ENCODE measurements around the gene GATA2.

Gene GATA2

DNA sequence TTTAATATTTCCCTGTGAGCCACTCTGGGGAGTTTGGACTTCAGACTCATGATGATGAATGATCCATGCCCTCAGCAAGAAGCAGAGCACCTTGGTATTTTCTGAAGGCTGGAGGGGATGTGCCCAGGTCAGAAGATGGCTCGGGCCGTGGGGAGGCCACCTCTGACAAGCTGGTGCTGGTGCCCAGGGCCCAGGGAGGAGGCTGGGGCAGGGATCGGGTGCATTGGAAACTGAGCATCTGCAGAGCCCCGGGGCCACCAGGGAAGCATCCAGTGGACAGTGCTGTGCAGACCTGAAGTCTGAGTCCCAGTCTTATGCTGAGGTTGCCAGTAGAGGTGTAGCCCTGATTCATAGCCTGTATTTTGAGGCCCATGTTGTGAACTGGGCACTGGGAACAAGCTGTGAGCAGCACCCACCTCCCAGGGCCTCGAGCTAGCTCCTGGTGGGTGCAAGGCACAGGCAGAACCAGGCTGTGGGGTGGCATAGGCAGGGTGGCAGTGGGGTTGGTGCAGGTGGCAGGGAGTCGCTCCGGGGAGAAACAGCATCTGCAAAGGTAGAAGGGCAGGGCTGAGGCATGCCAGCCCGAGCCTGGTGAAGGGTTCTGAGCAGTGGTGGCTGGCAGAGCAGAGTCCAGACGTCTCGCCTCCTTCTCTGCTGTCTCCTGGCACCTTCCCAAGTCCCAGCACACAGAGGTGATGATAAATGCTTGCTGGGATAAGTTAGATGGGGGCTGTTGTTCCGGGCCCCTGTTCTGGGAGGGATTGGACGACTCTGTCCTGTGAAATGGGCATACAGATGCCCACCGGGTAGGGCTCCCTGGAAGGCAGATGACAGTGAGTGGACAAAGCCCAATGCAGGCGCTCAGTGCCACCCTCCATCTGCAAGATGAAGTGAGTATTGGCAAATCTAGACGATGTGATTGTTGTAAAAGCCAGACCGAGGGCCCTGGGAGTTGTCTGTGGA, 36.9 kb downstream of the GATA2 start:
- DNase-seq (ENCODE audit: low read depth) = no peak

DNA sequence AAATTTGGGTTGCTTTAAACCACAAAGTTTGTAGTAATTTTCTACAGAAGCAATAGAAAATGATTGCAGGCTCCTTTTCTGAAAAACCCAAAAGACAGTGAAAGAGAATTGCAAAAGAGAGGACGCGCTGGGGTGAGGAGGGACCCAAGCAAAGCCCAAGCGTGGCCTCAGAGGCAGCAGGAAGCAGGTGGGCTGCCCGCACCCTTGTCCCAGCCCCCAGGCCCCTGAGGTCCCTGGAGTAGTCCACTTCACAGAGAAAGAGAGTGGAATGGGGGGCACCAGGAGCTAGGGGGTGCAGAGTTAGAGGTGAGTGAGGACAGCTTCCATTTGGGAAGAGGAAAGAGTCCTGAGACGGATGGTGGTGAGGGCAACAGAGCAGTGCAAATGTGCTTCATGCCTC, 37.9 kb downstream of the GATA2 start:
- no peak for DNase-seq (ENCODE audit: low read depth)

DNA sequence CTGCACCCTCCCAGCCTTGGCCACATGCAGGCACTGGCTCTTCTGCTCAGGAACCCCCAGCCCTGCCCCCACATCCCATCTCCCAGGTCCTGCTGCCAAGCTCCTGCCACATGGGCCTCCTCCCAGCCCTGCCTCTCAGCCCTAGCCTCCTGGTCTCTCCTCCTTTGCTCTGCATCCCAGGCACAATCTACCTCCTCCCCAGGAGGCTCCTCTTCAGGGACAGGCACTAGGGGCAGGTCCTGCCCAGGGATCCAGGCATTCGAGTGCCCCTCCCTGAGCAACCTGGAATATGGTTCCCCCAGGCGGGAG, 38.7 kb downstream of the GATA2 start:
- DNase-seq (ENCODE audit: low read depth) = no peak

DNA sequence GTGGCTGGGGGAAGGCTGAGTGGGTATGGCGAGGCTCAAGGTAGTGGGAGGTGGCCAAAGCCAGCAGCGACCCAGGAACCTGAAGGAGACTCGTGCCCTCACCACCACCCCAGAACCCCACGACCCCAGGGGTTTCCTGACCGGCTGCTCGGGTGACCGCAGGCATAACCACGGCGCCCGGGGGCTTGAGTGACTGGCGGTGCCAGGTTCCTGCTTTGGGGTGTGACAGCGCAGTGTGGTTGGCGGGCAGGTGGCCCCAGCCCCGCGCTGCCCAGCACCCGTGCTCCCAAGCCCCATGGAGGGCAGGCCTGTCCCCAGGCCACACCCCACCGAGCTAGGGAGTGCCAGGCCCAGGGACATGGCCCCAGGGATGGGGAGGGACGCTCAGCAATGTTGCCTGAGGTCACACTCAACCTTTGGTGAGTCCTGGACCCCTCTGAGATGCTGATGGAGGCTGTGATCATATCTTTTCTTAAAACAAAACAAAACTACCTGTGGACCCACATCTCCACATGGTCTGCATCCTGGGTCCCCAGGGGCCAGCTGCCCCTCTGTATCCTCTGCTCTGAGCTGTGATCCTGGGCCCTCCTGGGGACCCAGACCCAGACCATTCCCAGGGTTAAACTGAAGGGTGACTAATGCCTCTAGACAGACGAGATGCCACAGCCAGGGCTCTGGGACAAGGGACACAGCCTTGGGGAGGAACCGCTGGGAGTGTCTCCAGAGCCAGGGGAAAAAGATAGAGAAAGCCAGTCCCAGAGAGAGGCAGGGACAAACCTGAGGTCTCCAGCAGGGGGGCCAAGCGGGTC, 39.3 kb downstream of the GATA2 start:
- DNase-seq (ENCODE audit: low read depth) = no peak

DNA sequence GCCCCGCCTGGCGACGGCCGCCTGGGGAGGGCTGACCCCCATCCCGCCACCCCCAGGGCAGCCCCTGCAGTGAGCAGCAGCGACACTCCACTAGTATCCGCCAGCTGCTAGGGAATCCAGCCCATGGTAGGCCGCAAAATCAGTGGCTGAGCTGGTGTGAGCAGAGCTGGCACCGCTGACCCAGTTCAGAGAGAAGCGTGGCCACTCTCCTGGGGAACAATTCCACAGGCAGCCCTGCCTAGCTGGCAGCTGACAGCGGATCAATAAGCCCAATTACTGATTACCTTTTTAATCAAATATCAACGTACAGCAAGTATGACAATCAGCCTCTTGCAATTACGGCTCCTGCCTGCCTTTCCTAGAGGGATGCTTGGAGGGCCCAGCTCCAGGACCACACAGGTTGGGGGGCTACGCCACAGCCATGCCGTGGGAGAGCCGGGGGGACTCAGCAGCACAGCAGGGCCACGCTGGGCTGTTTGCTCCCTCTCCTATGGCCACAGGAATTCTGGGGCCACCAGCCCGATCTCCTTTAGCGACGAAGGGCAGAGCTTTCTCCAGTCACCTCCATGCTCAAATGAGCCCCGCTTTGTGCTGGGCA, 40.2 kb downstream of the GATA2 start:
- DNase-seq (ENCODE audit: low read depth) = no peak

DNA sequence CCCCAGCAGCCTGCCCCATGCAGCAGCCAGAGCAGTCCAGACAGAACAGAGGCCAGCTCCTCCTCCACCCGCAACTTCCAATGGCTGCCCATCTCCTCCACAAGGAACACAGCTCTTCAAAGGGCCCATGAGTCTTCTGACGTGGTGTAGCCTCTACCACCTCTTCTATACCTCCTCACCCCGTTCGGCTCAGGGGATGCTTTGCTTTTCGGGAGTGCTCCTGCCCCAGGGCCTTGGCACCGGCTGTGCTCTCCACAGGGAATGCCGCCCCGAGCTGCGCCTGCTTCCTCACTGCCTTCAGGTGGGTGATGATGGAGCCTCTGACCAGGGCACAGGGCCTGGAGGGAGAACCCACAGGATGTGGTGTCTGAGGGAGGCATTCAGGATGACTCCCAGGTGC, 40.9 kb downstream of the GATA2 start:
- DNase-seq (ENCODE audit: low read depth) = no peak

DNA sequence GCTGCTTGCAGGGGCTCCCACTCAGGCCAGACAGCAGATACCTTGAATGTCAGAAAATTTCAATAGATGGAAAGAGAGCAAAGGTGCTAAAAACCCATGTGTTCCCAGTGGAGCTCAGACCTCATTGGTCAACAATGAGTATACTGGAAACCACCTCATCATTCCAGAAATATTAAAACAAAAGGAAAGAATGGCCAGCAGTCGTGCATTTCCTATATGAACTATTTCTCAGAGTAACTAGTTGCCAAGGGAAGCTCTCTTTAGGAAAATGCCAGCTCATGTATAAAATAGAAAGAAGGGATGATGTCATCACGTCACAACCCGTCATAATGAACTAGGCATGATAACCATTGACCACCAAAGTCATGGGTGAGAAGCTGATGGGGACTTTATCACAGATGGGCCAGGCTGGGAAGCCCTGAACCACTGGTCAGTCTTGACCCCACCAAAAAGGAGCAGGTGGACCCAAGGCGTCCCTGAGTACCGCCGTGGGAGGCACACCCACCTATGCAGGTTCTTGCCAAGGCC, 43.8 kb downstream of the GATA2 start:
- DNase-seq (ENCODE audit: low read depth) = no peak

DNA sequence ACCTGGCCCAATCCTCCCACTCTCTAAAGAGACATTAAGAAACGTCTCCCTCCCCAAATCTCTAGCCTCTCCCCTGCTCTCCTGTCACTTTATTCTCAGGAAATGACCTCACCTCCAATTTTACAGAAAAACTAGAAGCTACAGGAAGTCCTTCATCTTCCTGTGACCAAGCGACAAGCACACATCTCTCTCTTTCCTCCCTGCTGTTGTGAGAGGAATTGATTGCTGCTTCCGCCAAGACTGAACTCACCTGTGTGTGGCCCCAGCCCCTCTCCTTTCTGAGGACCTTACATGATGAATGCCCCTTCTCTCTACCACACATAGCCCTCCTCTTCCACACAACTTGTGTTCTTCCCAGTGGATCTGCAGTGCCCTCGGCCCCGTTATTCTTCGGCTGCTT, 44.5 kb downstream of the GATA2 start:
- DNase-seq (ENCODE audit: low read depth) = no peak

DNA sequence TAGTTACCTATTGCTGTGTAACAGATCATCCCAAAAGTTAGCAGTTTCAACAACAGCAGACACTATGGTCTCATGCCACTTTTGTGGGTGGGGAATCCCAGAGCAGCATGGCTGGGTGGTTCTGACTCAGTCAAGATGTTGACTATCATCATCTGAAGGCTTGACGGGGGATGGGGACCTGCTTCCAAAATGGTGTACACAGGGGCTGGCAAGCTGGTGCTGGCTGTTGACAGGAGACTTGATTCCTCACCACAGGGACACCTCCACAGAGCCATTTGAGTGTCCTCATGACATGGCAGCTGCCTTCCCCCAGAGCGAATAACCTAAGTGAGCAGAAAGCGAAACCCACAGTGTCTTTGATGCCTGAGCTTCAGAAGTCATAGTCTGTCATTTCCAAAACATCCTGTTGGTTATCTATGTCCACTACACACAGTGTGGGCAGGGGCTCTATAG, 45.4 kb downstream of the GATA2 start:
- DNase-seq (ENCODE audit: low read depth) = no peak

DNA sequence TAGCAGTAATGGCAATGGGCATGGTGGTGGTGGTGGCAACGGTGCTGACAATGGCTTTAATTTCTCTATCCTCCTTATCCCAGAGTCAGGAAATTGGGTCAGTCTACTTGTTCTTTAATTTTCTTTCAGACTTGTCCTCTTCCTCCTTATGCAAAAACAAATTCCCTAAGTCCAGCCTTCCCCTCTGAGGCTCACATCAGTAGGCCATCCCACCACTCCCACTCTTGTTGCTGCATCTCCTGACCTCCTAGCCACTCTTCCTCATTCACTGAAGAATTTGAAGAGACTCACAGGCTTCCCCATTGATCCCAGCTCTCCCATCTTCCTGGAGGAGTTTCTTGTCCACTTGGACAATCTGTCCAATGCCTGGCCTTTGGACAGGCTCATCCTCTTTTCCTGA, 46.2 kb downstream of the GATA2 start:
- DNase-seq (ENCODE audit: low read depth) = no peak

DNA sequence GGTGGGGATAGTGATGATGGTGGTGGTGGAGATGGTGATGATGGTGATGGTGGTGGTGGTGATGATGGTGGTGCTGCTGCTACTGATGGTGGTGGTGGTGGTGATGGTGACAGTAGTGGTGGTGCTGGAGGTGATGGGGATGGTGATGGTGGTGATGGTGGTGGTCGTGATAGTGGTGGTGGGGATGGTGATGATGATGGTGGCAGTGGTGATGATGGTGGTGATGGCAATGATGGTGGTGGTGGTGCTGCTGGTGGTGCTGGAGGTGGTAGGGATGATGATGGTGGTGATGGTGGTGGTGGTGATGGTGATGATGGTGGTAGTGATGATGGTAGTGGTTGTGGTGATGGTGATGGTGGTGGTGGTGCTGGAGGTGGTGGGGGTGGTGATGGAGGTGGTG, 47.6 kb downstream of the GATA2 start:
- no peak for DNase-seq (ENCODE audit: low read depth)

DNA sequence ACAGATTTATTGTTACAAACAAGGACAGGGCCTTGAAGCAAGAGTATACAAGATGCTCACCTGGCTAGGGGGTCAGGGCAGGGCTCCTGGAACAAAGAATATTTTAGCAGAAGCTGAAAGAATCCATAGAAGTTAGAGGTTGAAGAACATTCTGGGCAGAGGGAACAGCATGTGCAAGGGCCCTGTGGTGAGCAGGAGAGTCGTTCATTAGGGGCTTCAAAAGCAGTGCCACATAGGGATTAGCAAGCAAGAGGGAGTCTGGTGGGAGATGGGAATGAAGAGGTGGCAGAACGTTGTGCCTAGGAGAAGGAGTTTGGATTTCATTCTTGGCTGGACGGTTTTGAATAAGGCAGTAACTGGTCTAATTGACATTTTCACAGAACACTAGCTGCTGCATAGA, 49.2 kb downstream of the GATA2 start:
- DNase-seq (ENCODE audit: low read depth) = no peak

DNA sequence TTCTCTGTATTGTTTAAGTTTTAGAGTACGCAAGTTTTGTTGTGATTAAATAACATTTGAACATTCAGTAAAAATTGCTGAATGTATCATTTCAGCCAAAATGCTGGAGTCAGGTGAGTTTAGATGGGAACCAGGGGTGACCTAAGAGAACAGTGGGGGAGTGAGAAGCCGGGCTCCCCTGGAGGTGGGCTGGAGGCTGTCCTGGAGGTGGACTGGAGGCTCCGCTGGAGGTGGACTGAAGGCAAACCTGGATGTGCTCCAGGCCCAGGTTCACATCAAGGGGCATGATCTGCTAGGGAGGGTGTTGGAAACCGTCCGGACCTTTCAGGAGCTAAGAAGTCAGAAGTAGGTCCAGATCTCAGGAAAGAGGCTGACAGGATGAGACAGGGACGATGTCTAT, 50.1 kb downstream of the GATA2 start:
- no peak for DNase-seq (ENCODE audit: low read depth)

DNA sequence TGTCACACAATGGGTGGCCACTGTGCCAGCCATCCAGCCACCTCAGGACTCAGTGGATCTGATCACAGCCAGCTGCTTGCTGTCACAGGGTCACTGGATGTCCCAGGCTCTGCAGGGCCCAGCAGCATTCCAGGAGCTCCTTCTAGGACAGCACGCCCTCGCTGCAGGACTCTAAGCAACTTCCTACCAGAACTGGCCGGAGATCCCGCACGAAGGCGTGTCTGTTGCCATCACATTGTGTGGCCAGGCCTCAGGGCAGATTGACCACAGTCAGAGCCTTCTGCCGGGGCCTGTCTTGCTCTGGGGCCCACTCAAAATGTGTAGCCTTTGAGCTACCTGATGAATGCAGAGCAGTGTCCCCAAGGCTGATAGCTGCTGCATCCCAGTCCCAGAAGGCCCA, 50.9 kb downstream of the GATA2 start:
- DNase-seq (ENCODE audit: low read depth) = no peak

DNA sequence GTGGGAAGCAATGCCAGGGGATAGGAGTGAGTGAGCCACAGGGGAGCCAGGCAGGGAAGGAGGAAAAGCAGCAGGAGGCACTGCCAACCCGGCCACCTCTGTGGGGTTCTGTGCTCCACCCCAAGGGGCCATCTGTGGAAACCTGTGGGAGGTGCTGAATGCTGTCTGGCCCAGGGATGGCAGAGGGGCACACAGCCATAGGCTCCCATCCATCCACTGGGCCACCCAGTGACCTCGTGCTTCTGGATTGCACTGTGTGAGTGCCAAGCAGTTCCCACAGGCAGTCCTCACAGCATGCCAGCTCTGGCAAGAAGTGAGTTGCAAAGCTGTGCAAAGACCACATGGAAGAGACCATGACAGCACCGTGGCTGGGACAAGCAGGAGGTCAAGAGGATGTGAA, 53.8 kb downstream of the GATA2 start:
- DNase-seq (ENCODE audit: low read depth) = no peak

DNA sequence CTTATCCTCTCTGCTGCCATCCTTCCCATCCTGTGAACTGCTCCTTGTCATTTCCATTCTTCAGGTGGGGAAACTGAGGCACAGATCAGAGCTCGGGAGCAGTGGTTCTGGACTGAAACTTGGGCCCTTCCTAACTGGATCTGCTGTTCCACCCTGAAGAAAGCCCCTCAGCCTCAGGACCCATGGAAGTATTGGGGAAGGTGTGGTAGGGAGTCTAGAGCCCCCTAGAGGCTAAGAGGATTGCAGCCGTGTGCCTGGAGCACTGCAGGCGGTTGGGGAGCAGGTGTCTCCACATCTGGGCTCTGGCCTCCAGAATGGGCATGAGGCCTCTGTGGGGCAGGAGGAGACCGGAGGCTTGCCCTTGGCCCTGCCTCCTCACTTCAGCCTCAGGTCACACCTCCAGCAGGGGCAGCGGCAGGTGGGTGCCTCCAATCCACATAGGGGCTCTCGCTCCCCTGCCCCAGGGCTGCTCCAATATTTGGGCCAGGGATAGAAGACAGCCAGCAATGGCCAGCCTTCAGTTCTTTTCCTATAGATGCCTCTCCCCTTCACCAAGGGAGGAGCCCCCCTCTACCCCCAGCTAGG, 54.4 kb downstream of the GATA2 start:
- DNase-seq (ENCODE audit: low read depth) = no peak

DNA sequence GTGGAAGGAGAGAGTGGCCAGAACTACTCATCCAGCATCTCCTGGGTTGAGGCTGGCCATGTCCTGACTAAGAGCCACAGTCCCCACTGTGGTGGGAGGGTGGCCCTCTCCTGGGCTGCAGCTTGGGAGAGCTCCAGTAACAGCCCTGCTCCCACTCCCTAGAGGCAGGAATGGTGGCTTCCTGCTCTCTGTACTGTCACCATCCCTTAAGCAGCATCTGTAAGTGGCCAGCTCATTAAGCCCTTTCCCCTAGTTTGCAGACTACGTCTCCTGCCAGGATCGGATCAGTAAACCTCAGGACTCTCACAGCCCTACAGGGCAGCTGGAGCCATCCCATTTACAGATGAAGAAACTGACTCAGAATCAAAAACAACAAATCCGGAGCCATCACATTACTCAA, 56.8 kb downstream of the GATA2 start:
- no peak for DNase-seq (ENCODE audit: low read depth)

DNA sequence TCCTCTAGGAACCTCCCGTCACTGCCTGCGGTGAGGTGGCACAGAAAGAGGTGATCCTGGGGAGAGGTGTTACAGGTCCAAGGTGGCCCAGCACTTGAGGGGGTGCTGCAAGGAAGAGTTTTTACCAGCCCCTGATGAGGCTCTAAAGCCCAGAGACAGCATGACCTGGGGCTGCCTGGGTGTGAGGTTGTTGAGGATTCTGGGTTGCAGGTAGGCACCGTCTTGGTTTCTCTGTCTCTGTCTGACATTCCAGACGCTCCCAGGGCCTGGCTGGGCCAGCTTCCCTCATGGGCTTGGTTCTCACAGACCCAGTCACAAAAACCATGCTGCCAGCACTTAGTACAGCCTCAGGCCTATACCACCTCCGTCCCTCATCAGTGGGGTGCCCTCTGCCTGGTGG, 57.4 kb downstream of the GATA2 start:
- no peak for DNase-seq (ENCODE audit: low read depth)

DNA sequence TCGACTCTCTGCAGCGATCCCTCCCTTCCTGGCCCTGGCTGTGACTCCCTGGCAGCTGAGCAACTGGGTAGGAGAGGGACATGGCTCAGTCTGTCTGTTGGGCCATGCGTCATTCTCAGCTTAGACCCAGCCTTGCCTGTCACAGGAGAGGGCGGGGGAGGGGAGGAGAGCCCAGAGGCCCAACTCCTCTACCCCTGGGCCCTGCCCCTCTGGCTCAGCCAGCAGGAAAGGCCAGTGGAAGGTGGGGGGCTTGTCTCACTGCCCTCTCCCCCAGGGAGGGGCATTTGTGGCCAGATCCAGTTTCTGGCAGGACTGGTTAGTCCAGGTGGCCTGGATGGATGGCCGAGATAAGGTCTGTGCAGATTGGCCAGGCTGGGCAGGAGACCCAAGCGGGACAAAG, 57.9 kb downstream of the GATA2 start:
- no peak for DNase-seq (ENCODE audit: low read depth)

DNA sequence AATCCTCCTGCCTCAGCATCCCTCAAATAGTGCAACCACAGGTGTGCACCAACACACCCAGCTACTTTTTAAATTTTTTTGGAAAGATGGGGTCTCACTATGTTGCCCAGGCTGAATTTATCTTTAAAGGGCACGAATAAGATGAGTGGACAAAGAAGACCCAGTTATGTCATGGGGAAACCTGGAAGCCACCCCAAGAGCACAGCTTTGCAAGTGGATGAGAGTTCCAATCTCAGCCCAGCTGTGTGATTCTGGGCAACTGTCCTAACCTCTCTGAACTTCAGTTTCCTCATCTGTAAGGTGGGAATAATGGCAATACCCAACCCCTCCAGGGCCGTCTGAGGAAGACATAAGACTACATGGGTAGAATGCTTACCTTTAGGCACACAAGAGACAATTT, 58.5 kb downstream of the GATA2 start:
- DNase-seq (ENCODE audit: low read depth) = no peak

DNA sequence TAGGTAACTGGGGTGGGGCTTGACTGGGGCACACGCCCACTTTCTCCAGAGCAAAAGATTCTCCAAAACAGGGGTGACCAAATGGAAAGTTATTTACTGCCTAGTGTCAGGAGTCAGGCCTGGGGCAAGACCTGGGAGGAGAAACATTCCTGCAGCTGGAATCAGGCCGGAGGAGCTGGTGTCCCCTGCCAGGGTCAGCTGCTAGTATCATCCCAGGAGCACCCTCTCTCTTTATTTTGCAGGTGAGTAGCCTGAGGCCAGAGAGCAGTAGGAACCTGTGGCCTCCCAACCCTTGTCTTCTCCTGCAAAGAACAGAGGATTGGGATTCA, 59.2 kb downstream of the GATA2 start:
- DNase-seq (ENCODE audit: low read depth) = no peak
